ENCODE data around the gene DCAF6. TPM values are rescaled to one million over a fixed set of nuclear protein-coding genes. Genes with fewer than 3 reads are reported as not detected.

DCAF6 gene
- total RNA-seq, 1 donor from 2014 or later = 9.8 TPM

- no peaks in the 10 kb centered on the region for H3K27me3 ChIP-seq
- H3K9me3 ChIP-seq = no peaks in the 10 kb centered on the region
- H3K36me3 ChIP-seq = peaks cover 15 to 29% of the 10 kb centered on the region in 2 donors
- H3K4me1 ChIP-seq = no peaks in the 10 kb centered on the region
- no peak for DNase-seq (ENCODE audit: low spot score in 2 of 2)
- no peak overlapping the region for H3K4me3 ChIP-seq
- no peak overlapping the region for H3K27ac ChIP-seq
- no peak for TF ChIP-seq CTCF (IDR thresholded peaks at IDR 0.05)
- intact Hi-C loops (cut with DNase I) = no loop called here
Observed at GRCh38 chr1:167996266-167996665, 59.8 kb downstream of the DCAF6 start.

- intact Hi-C loops (cut with DNase I) = no loop called here
- H3K36me3 ChIP-seq = peaks cover 9 to 24% of the 10 kb centered on the region in 2 donors
- no peak for DNase-seq (ENCODE audit: low spot score in 2 of 2)
- H3K27me3 ChIP-seq = no peaks in the 10 kb centered on the region
- no peak overlapping the region for H3K27ac ChIP-seq
- TF ChIP-seq CTCF (IDR thresholded peaks at IDR 0.05) = no peak
- H3K4me3 ChIP-seq = no peak overlapping the region
- no peaks in the 10 kb centered on the region for H3K4me1 ChIP-seq
- no peaks in the 10 kb centered on the region for H3K9me3 ChIP-seq
Observed at GRCh38 chr1:167997037-167997575, 60.6 kb downstream of the DCAF6 start.

GRCh38 chr1:167999877-168000276, 63.4 kb downstream of the DCAF6 start:
- Histone ChIP-seq H3K27ac (no peak overlapping the region), H3K9me3 (no peaks in the 10 kb centered on the region), H3K27me3 (no peaks in the 10 kb centered on the region), H3K4me1 (no peaks in the 10 kb centered on the region), H3K4me3 (no peak overlapping the region), H3K36me3 (peaks cover 7 to 12% of the 10 kb centered on the region in 2 donors)
- DNase-seq (ENCODE audit: low spot score in 2 of 2) = no peak
- intact Hi-C loops (cut with DNase I) = no loop called here
- TF ChIP-seq CTCF (IDR thresholded peaks at IDR 0.05) = no peak

GRCh38 chr1:168000656-168001055, 64.2 kb downstream of the DCAF6 start:
- Histone ChIP-seq H3K27ac (no peak overlapping the region), H3K27me3 (no peaks in the 10 kb centered on the region), H3K36me3 (peaks cover 7 to 12% of the 10 kb centered on the region in 2 donors), H3K9me3 (no peaks in the 10 kb centered on the region), H3K4me3 (no peak overlapping the region), H3K4me1 (no peaks in the 10 kb centered on the region)
- no peak for DNase-seq (ENCODE audit: low spot score in 2 of 2)
- intact Hi-C loops (cut with DNase I) = no loop called here
- TF ChIP-seq CTCF (IDR thresholded peaks at IDR 0.05) = no peak

- H3K4me3 ChIP-seq = no peak overlapping the region
- H3K9me3 ChIP-seq = no peaks in the 10 kb centered on the region
- H3K4me1 ChIP-seq = no peaks in the 10 kb centered on the region
- intact Hi-C loops (cut with DNase I) = no loop called here
- no peak overlapping the region for H3K27ac ChIP-seq
- peaks cover 7 to 13% of the 10 kb centered on the region in 2 donors for H3K36me3 ChIP-seq
- no peaks in the 10 kb centered on the region for H3K27me3 ChIP-seq
- DNase-seq (ENCODE audit: low spot score in 2 of 2) = no peak
- no peak for TF ChIP-seq CTCF (IDR thresholded peaks at IDR 0.05)
Observed at GRCh38 chr1:168001213-168001612, 64.7 kb downstream of the DCAF6 start.

- Histone ChIP-seq H3K27ac (no peak overlapping the region), H3K36me3 (peaks cover 7 to 29% of the 10 kb centered on the region in 2 donors), H3K4me3 (no peak overlapping the region), H3K4me1 (no peaks in the 10 kb centered on the region), H3K9me3 (no peaks in the 10 kb centered on the region), H3K27me3 (no peaks in the 10 kb centered on the region)
- TF ChIP-seq CTCF (IDR thresholded peaks at IDR 0.05) = no peak
- DNase-seq (ENCODE audit: low spot score in 2 of 2) = no peak
- intact Hi-C loops (cut with DNase I) = no loop called here
Observed at GRCh38 chr1:168004531-168004930, 68.0 kb downstream of the DCAF6 start.
